GM18499 (cell line): ENCODE measurements around the gene FARS2.

ENCODE experiments used
- ATAC-seq: cut with Tn5 transposase; IDR thresholded peaks from one replicate; pipeline ENCODE4 v1.9.1; 2021; ENCODE audit warnings: moderate number of reproducible peaks; ENCODE audit not compliant: insufficient read depth, unreplicated experiment

FARS2 gene

GRCh38 chr6:5595184-5595583 is 333.9 kb downstream of the FARS2 start:
- no peak for ATAC-seq

GRCh38 chr6:5597413-5597812 is 336.1 kb downstream of the FARS2 start:
- ATAC-seq = no peak

- ATAC-seq = no peak
These were observed 336.8 kb downstream of the FARS2 start for GRCh38 chr6:5598123-5598522.

- ATAC-seq = no peak
These were observed 337.8 kb downstream of the FARS2 start for GRCh38 chr6:5599127-5599526.

GRCh38 chr6:5605937-5606336 is 344.6 kb downstream of the FARS2 start:
- no peak for ATAC-seq

GRCh38 chr6:5606546-5606945 is 345.2 kb downstream of the FARS2 start:
- no peak for ATAC-seq

GRCh38 chr6:5610640-5611039 is 349.3 kb downstream of the FARS2 start:
- ATAC-seq = no peak

GRCh38 chr6:5617179-5617578 is 355.9 kb downstream of the FARS2 start:
- ATAC-seq = no peak

GRCh38 chr6:5619249-5619648 is 357.9 kb downstream of the FARS2 start:
- no peak for ATAC-seq

GRCh38 chr6:5622276-5623005 is 361.1 kb downstream of the FARS2 start:
- ATAC-seq = no peak

- no peak for ATAC-seq
These were observed 362.5 kb downstream of the FARS2 start for GRCh38 chr6:5623769-5624168.

GRCh38 chr6:5624256-5624655 is 362.9 kb downstream of the FARS2 start:
- no peak for ATAC-seq

- ATAC-seq = peak; percentile 65
These were observed 365.6 kb downstream of the FARS2 start for GRCh38 chr6:5626727-5627426.

- ATAC-seq = no peak
These were observed 369.3 kb downstream of the FARS2 start for GRCh38 chr6:5630636-5631035.

- no peak for ATAC-seq
These were observed 371.1 kb downstream of the FARS2 start for GRCh38 chr6:5632348-5632935.

- no peak for ATAC-seq
These were observed 373.2 kb downstream of the FARS2 start for GRCh38 chr6:5634525-5634924.

GRCh38 chr6:5636210-5637030 is 375.1 kb downstream of the FARS2 start:
- ATAC-seq = no peak

GRCh38 chr6:5637714-5638113 is 376.4 kb downstream of the FARS2 start:
- ATAC-seq = no peak

GRCh38 chr6:5638666-5639065 is 377.4 kb downstream of the FARS2 start:
- no peak for ATAC-seq

GRCh38 chr6:5639193-5639592 is 377.9 kb downstream of the FARS2 start:
- no peak for ATAC-seq

- ATAC-seq = no peak
These were observed 379.3 kb downstream of the FARS2 start for GRCh38 chr6:5640614-5641013.
